Hematopoietic multipotent progenitor cell treated with erythropoietin and hydrocortisone succinate and interleukin-3 and kit ligand, for 6 days (in vitro differentiated cells): ENCODE measurements around the gene RPL27A.

Experiments used
- DNase-seq: peaks from one replicate; pipeline ENCODE4 v3.0.0-alpha.2; 2015

The RPL27A gene

GRCh38 chr11:8702598-8702915 lies 20.0 kb downstream of the RPL27A start:
- no peak for DNase-seq

- DNase-seq, result no peak
Observed at GRCh38 chr11:8704136-8704535, 21.5 kb downstream of the RPL27A start.

GRCh38 chr11:8705146-8705545 lies 22.6 kb downstream of the RPL27A start:
- no peak for DNase-seq

- DNase-seq, result no peak
Observed at GRCh38 chr11:8706673-8707432, 24.3 kb downstream of the RPL27A start.

- DNase-seq, result no peak
Observed at GRCh38 chr11:8707541-8708191, 25.1 kb downstream of the RPL27A start.

- no peak for DNase-seq
Observed at GRCh38 chr11:8709002-8709672, 26.5 kb downstream of the RPL27A start.

GRCh38 chr11:8709777-8710176 lies 27.2 kb downstream of the RPL27A start:
- DNase-seq, result no peak

- no peak for DNase-seq
Observed at GRCh38 chr11:8711895-8712442, 29.4 kb downstream of the RPL27A start.

- DNase-seq, result no peak
Observed at GRCh38 chr11:8712506-8712905, 29.9 kb downstream of the RPL27A start.

- no peak for DNase-seq
Observed at GRCh38 chr11:8713760-8714454, 31.3 kb downstream of the RPL27A start.

GRCh38 chr11:8714622-8715225 lies 32.1 kb downstream of the RPL27A start:
- no peak for DNase-seq

- no peak for DNase-seq
Observed at GRCh38 chr11:8715501-8715900, 32.9 kb downstream of the RPL27A start.

GRCh38 chr11:8717544-8717875 lies 34.9 kb downstream of the RPL27A start:
- DNase-seq, result no peak

GRCh38 chr11:8717876-8718753 lies 35.5 kb downstream of the RPL27A start:
- DNase-seq, result no peak

GRCh38 chr11:8719211-8719649 lies 36.6 kb downstream of the RPL27A start:
- DNase-seq, result no peak

GRCh38 chr11:8719721-8720120 lies 37.1 kb downstream of the RPL27A start:
- no peak for DNase-seq

- DNase-seq, result no peak
Observed at GRCh38 chr11:8720352-8720751, 37.8 kb downstream of the RPL27A start.

GRCh38 chr11:8720868-8721608 lies 38.4 kb downstream of the RPL27A start:
- no peak for DNase-seq

GRCh38 chr11:8721609-8722500 lies 39.3 kb downstream of the RPL27A start:
- no peak for DNase-seq

- no peak for DNase-seq
Observed at GRCh38 chr11:8722809-8723208, 40.2 kb downstream of the RPL27A start.
